GM12872 (cell line): ENCODE data around the gene EFNA2.

ENCODE experiments used
- TF ChIP-seq, protein P1 (sequence below): IDR thresholded peaks from 3 replicates; pipeline ENCODE4 v1.5.1; 2011; ENCODE audit warnings: low read depth, mild to moderate bottlenecking, low read length, moderate library complexity; ENCODE audit not compliant: insufficient read depth

The EFNA2 gene

DNA sequence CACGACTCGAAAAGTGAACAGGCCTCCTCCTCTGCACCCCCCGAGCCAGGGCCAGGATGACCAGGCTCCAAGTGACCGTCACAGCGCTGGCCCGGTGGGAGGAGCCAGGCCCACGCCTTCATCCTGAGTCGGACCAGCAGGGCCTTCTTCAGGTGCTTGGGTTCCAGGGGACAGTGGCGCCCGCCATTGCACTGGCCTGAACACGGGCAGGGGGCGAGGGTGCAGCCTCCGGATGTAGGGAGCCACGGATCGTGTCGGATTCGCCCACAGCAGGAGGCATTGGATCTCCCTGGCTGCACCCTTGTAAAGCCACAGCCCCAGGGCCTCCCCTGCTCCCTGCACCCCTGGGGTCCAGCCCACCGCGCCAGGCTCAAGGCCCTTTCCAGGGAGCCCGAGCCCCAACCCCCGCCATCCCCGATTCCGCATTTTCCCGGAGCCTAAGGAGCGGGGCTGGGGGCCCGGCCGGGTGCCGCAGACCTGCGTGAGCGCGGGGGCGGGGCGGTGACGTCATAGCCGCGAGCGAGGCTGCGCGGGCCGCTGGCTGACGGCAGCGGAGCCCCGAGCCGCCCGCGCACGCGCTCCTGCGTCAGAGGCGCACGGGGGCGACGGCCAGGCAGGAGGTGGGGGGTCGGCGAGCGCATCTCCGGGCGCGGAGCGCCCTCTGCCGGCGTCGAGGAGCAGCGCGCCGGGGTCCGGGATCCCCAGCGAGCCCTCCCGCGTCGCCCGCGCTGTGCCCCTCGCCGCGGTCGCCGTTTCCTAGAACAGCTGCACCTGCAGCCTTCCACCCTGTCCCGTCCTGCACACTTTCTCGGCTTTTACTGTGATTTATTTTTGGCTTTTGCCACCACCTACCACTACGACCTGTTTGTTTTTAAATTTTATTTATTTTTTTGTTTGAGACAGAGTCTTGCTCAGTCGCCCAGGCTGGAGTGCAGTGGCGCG, 45.6 kb upstream of the EFNA2 start:
- TF ChIP-seq, protein P1, sequence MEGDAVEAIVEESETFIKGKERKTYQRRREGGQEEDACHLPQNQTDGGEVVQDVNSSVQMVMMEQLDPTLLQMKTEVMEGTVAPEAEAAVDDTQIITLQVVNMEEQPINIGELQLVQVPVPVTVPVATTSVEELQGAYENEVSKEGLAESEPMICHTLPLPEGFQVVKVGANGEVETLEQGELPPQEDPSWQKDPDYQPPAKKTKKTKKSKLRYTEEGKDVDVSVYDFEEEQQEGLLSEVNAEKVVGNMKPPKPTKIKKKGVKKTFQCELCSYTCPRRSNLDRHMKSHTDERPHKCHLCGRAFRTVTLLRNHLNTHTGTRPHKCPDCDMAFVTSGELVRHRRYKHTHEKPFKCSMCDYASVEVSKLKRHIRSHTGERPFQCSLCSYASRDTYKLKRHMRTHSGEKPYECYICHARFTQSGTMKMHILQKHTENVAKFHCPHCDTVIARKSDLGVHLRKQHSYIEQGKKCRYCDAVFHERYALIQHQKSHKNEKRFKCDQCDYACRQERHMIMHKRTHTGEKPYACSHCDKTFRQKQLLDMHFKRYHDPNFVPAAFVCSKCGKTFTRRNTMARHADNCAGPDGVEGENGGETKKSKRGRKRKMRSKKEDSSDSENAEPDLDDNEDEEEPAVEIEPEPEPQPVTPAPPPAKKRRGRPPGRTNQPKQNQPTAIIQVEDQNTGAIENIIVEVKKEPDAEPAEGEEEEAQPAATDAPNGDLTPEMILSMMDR = peak; percentile 82

GRCh38 chr19:1240925-1241324, 44.7 kb upstream of the EFNA2 start:
- TF ChIP-seq, protein P1 = no peak

DNA sequence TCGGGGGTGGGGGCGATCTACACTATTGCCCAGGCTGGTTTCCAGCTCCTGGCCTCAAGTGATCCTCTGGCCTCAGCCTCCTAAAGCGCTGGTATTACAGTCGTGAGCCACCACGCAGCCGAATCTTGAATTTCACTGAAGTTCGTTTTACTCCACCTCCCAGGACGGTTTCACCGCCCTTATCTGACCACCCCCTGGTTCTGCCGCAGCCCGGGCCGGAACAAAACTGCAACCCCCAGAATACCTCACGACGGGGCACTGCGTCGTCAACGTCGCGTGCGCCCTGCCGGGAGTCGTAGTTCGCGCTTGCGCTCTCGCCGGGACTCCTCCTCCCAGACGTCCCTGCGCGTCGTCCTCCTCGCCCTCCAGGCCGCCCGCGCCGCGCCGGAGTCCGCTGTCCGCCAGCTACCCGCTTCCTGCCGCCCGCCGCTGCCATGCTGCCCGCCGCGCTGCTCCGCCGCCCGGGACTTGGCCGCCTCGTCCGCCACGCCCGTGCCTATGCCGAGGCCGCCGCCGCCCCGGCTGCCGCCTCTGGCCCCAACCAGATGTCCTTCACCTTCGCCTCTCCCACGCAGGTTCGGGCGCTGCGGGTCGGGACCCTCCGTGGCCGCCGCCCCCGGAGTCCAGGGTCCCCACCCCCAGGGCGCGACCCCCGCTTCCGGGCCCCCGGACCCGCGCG, 44.1 kb upstream of the EFNA2 start, which contains the start of gene ATP5F1D:
TSS of gene ATP5F1D (plus strand) at position 335 of the 679 bp plus-strand sequence. CDS start at position 435, 100 bp downstream.
- TF ChIP-seq, protein P1 = no peak

DNA sequence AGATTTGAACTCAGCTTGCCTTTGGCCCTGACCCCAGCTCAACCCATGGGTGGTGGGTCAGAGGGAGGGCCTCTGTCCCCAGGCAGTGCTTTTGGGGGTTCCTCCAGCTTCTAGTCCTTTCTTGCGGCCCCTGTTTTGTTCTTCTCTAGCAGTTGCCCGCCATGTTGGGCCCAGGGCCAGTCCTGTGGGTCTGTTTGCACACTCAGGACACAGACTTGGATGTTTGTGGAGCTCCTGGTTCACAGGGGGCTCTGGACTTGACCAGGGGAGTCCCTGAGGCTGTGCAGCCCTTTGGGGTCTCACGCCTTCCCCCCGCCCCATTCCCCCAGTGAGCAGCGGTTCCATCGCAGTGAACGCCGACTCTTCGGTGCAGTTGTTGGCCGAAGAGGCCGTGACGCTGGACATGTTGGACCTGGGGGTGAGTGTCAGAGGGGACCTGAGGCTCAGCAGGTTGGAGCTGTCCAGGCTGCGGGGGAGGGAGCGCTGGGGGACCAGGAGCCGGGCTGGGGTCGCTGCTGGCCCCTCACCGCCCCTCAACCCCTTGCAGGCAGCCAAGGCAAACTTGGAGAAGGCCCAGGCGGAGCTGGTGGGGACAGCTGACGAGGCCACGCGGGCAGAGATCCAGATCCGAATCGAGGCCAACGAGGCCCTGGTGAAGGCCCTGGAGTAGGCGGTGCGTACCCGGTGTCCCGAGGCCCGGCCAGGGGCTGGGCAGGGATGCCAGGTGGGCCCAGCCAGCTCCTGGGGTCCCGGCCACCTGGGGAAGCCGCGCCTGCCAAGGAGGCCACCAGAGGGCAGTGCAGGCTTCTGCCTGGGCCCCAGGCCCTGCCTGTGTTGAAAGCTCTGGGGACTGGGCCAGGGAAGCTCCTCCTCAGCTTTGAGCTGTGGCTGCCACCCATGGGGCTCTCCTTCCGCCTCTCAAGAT, 41.6 kb upstream of the EFNA2 start:
- TF ChIP-seq, protein P1 = peak; percentile 97

GRCh38 chr19:1244693-1245451, 40.8 kb upstream of the EFNA2 start:
- TF ChIP-seq, protein P1 = no peak

DNA sequence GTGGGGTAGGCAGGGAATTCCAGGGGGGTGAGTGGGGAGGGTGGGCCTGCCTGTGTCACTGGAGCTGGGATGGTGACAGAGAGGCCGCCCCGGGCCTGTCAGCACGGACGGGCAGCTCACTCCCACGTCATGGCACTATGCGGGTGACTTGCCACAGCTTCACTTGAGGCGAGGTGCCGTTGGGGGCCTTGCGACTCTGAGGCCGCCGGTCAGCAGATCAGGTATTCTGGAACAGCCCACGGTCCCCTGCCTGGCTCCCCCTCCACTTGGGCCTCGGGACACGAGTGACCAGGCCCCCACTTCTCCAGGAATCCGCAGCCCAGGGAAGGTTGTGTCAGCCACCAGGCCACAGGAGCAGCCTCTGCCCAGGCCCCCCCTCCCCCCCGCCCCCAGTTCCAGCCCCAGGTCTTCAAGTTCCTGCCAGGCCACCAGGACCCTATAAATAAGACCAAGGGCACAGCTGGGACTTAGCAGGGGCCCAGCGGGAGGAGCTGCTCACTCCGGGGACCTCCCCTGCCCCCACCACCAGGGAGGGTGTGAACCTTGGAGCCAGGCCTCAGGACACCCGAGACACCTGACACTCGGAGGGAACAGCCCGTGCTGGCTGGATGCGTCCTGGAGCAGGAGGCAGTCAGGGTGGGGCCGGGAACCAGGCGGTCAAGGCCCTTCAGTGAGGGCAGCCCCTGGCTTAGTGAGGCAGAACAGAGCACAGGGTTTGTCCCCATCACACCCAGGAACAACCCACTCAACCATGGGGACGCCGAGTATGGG, 40.0 kb upstream of the EFNA2 start:
- TF ChIP-seq, protein P1 = no peak
